K562 (cell line): ENCODE results near the gene SCT. TPM values are rescaled to one million over a fixed set of nuclear protein-coding genes. Genes with fewer than 3 reads are reported as not detected.
A peak's percentile ranks its signal among the peaks of the same experiment; 100 is the strongest.

Experiments used
- ATAC-seq: fragments of 200-7000 bp; cut with Tn5 transposase; 3 replicates; pipeline ENCODE4 v1.9.1; 2020; ENCODE audit warnings: moderate library complexity
- BruUV-seq: library from RNA; stranded (reverse); fragments of 400-500 nt; replicated peaks from 2 replicates; lab custom pipeline; 2021; lab: Mats Ljungman, UMichigan
- CTCF ChIA-PET: fragments of 300-600 bp; formaldehyde crosslinking; extraction: SDS; loops from one replicate; lab custom pipeline; 2021; ENCODE audit warnings: low intra/inter-chr PET ratio; lab: Yijun Ruan, JAX
- POLR2A ChIA-PET: fragments of 300-600, 350-650 bp; sonication (Branson Sonifier 250); formaldehyde crosslinking; extraction: SDS; loops from one replicate; lab custom pipeline; 2021; ENCODE audit warnings: antibody characterized with exemption, inconsistent platforms; lab: Yijun Ruan, JAX
- DNase-seq, 4 experiments: peaks; one replicate each; pipeline versions ENCODE4 v3.0.0 to v3.0.0-alpha.2; 2011 to 2018; ENCODE audit warnings: low spot score in 3 of 4, mixed read lengths in 3 of 4; ENCODE audit errors: extremely low read depth in 1 of 4
- FAIRE-seq: peaks from 2 replicates; lab custom pipeline; 2011; peaks lifted over from hg19 to GRCh38; lab: Jason Lieb, UNC
- H2AFZ ChIP-seq: 2 replicates; pipeline ENCODE4 v1.6.0; 2011; ENCODE audit warnings: low read depth, low read length, control low read depth, inconsistent platforms
- H3K27ac ChIP-seq: fragments of 200-600 bp; 3 replicates; pipeline ENCODE4 v1.8.0; 2011; ENCODE audit warnings: low read depth, mild to moderate bottlenecking, control low read depth, inconsistent platforms, low read length, moderate library complexity, mixed read lengths; ENCODE audit errors: extremely low read depth
- H3K27me3 ChIP-seq, 2 experiments: fragments of 300-600 bp in 1 of 2; 2 replicates in 1 of 2; 3 replicates in 1 of 2; pipeline versions ENCODE4 v1.6.0 to v1.8.0; 2011; ENCODE audit warnings: inconsistent platforms in 2 of 2, low read length in 2 of 2, mild to moderate bottlenecking in 1 of 2, mixed read lengths in 1 of 2, moderate library complexity in 1 of 2; ENCODE audit not compliant: control insufficient read depth in 2 of 2, insufficient read depth in 2 of 2
- H3K36me3 ChIP-seq: fragments of 300-600 bp; 3 replicates; pipeline ENCODE4 v1.8.0; 2011; ENCODE audit warnings: mild to moderate bottlenecking, low read length, inconsistent platforms; ENCODE audit not compliant: control insufficient read depth, insufficient read depth
- H3K4me1 ChIP-seq, 2 experiments: fragments of 200-600 bp in 1 of 2; replicated peaks in 1 of 2; 2 replicates in 1 of 2; 3 replicates in 1 of 2; pipeline versions ENCODE4 v1.5.1 to v1.8.0; 2011; ENCODE audit warnings: inconsistent platforms in 2 of 2, low read length in 2 of 2, mild to moderate bottlenecking in 1 of 2, mixed read lengths in 1 of 2, moderate library complexity in 1 of 2; ENCODE audit not compliant: control insufficient read depth in 2 of 2, insufficient read depth in 2 of 2
- H3K4me2 ChIP-seq: 2 replicates; pipeline ENCODE4 v1.6.1; 2011; ENCODE audit warnings: low read length, control low read depth, inconsistent platforms, mixed read lengths; ENCODE audit not compliant: insufficient read depth
- H3K4me3 ChIP-seq: fragments of 200-600 bp; sonication (generic), shearing (Covaris generic); 2 replicates; pipeline ENCODE4 v1.5.1; 2016; ENCODE audit warnings: control low read depth, inconsistent platforms
- H3K79me2 ChIP-seq: fragments of 200-600 bp; 3 replicates; pipeline ENCODE4 v1.8.0; 2011; ENCODE audit warnings: low read length, inconsistent platforms; ENCODE audit not compliant: control insufficient read depth, insufficient read depth
- H3K9ac ChIP-seq, 2 experiments: 2 replicates each; pipeline versions ENCODE4 v1.6.0 to v1.6.1; 2011; ENCODE audit warnings: low read depth in 2 of 2, low read length in 2 of 2, control low read depth in 1 of 2, inconsistent platforms in 1 of 2, mild to moderate bottlenecking in 1 of 2, mixed read lengths in 1 of 2; ENCODE audit not compliant: insufficient read depth in 1 of 2
- H3K9me1 ChIP-seq: one replicate; pipeline ENCODE4 v1.6.0; 2011; ENCODE audit warnings: inconsistent platforms, mild to moderate bottlenecking, low read length, moderate library complexity; ENCODE audit not compliant: control insufficient read depth, insufficient read depth
- H3K9me3 ChIP-seq: replicated peaks from 2 replicates; pipeline ENCODE4 v1.5.1; 2011; ENCODE audit warnings: low read depth, low read length, inconsistent platforms; ENCODE audit not compliant: control insufficient read depth, insufficient read depth
- H4K20me1 ChIP-seq: replicated peaks from 2 replicates; pipeline ENCODE4 v1.6.1; 2011; ENCODE audit warnings: low read length, inconsistent platforms, mixed read lengths; ENCODE audit not compliant: control insufficient read depth, insufficient read depth
- PHTF2 ChIP-seq: fragments of 250-450 bp; sonication (Bioruptor Pico); IDR thresholded peaks from 2 replicates; pipeline ENCODE4 v1.5.0; 2021; ENCODE audit warnings: mild to moderate bottlenecking
- POLR2G ChIP-seq: fragments of 200-400 bp; formaldehyde crosslinking; IDR thresholded peaks from 2 replicates; pipeline ENCODE4 v1.6.1; 2017; ENCODE audit warnings: low read depth, mild to moderate bottlenecking, antibody characterized with exemption, low read length, moderate library complexity
- WGBS: fragments of 100-300 bp; shearing (Covaris generic); methylation state at CpG from one replicate; pipeline ENCODE4 v1.1.6; 2016; ENCODE audit warnings: low coverage, mixed read lengths; ENCODE audit not compliant: insufficient coverage; ENCODE audit errors: missing lambda C conversion rate; 5-methylcytosine and 5-hydroxymethylcytosine counted together
- in situ Hi-C: fragments of 300-500 bp; cut with MboI; formaldehyde crosslinking; loops from 4 replicates; pipeline ENCODE4 v1.15.0; 2018; ENCODE audit warnings: inconsistent platforms, mixed read lengths
- intact Hi-C: fragments of 100-400 bp; cut with micrococcal nuclease; formaldehyde crosslinking; loops from 2 replicates; pipeline ENCODE4 v1.14.2; 2022
- polyA plus RNA-seq, 8 experiments: library from polyadenylated mRNA; depleted of rRNA in 4 of 8; stranded (reverse) in 5 of 8; unstranded in 3 of 8; fragments of >200 nt; fragmentation: Nextera tagmentation in 2 of 8; fragmentation: Illumina TruSeq in 1 of 8; extraction: Ambion mirVana in 2 of 8; extraction: Trizol in 1 of 8; gene quantifications; 2 replicates each; pipeline versions ENCODE4 v1.2.1 to v1.2.3, GENCODE V29; 2011 to 2014; ENCODE audit warnings: inconsistent platforms in 1 of 8, missing spikeins in 1 of 8
- total RNA-seq, 7 experiments: library from RNA; depleted of rRNA in 6 of 7; stranded (reverse); fragments of >200 nt in 6 of 7; fragmentation: Illumina TruSeq in 2 of 7; extraction: Trizol in 2 of 7; gene quantifications; 2 replicates each; pipeline versions ENCODE4 v1.2.1 to v1.2.3, GENCODE V29; 2011 to 2021; ENCODE audit warnings: low replicate concordance in 1 of 7
- TF ChIP-seq, protein P1 (sequence below), 2 experiments: IDR thresholded peaks; 2 replicates each; pipeline ENCODE4 v1.6.1; 2011; ENCODE audit warnings: borderline replicate concordance in 1 of 2, control low read depth in 1 of 2, low read depth in 1 of 2, low read length in 1 of 2, mild to moderate bottlenecking in 1 of 2, mixed read lengths in 1 of 2, moderate library complexity in 1 of 2; ENCODE audit not compliant: insufficient read depth in 1 of 2, insufficient read length in 1 of 2, poor library complexity in 1 of 2, severe bottlenecking in 1 of 2; ENCODE audit errors: extremely low read depth in 1 of 2
- TF ChIP-seq, protein P2 (sequence below): fragments of 450-650 bp; formaldehyde crosslinking; IDR thresholded peaks from 2 replicates; pipeline ENCODE4 v1.4.0; 2022; ENCODE audit warnings: missing genetic modification characterization

SCT gene
- total and polyA plus RNA-seq, 9 of the 15 experiments (the other 6 are each of a cell fraction or from before 2014, with no cell fraction given): not detected

DNA sequence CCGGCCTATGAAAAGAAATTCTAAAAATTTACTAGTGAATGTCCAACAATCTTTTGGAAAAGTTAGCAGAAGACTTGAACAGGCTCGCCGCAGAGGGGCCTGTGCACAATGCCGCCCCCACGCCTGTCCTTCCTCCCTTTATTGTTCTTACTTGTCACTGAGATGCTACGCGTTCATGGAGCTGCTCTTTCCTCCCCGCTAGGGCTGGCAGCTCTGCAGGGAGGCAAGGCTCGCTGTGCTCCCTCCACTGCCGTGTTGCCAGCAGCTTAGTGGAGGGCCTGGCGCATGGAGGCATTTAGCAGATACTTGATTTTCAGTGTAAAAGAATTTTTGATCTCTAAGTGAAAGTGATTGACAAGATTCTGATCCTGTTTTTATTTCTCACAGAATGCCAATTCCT, 36.0 kb downstream of the SCT start:
- ChIA-PET POLR2A (interaction anchor here (1.1 to 1.2 kb wide), 2 partner anchors 10 to 13 kb away, joined by 4 to 6 read pairs; no protein-coding TSS in a partner anchor), CTCF (no interaction called here)
- no peak overlapping the region for H2AFZ ChIP-seq
- DNase-seq: no peak
- H3K4me2 ChIP-seq: no peak overlapping the region
- TF ChIP-seq POLR2G (0 out of 2 replicates have a peak, but pooled peaks have one; percentile 20), PHTF2 (CRISPR knock-in tag) (no peak)
- TF ChIP-seq, protein P1, sequence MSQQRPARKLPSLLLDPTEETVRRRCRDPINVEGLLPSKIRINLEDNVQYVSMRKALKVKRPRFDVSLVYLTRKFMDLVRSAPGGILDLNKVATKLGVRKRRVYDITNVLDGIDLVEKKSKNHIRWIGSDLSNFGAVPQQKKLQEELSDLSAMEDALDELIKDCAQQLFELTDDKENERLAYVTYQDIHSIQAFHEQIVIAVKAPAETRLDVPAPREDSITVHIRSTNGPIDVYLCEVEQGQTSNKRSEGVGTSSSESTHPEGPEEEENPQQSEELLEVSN (IDR thresholded peaks at IDR 0.05; ENCODE audit: borderline replicate concordance in 1 of 2, extremely low read depth in 1 of 2, insufficient read depth in 1 of 2, insufficient read length in 1 of 2, low read depth in 1 of 2, low read length in 1 of 2, poor library complexity in 1 of 2, severe bottlenecking in 1 of 2): no peak
- H3K27me3 ChIP-seq: no peaks in the 10 kb centered on the region
- no peak for FAIRE-seq
- no peak overlapping the region for H3K9ac ChIP-seq
- H3K9me1 ChIP-seq: no peaks in the 10 kb centered on the region
- peaks cover 3 to 30% of the 10 kb centered on the region in 2 experiments; a peak in 4 of 5 replicates for H3K4me1 ChIP-seq
- no peak overlapping the region for H3K27ac ChIP-seq
- 85% methylated on average over 11 of the region's 11 CpGs for WGBS
- no peak overlapping the region for H3K4me3 ChIP-seq
- intact Hi-C loops (no loop called here), in situ Hi-C loops (no loop called here)
- BruUV-seq: no TSS peak
- no peaks in the 10 kb centered on the region; the same call in 1 of the 2 replicates for H4K20me1 ChIP-seq
- ATAC-seq: no peak
- H3K79me2 ChIP-seq: peaks cover 23% of the 10 kb centered on the region
- H3K36me3 ChIP-seq: peaks cover 97% of the 10 kb centered on the region
- no peaks in the 10 kb centered on the region for H3K9me3 ChIP-seq

DNA sequence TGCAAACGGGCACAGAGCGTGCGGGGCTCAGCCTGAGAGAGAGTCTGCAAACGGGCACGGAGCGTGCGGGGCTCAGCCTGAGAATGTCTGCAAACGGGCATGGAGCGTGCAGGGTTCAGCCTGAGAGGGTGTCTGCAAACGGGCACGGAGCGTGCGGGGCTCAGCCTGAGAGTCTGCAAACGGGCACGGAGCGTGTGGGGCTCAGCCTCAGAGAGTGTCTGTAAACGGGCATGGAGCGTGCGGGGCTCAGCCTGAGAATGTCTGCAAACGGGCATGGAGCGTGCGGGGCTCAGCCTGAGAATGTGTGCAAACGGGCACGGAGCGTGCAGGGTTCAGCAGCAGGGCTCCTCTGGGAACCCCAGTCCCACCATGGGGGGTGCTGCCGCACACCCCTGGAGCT, 37.2 kb downstream of the SCT start:
- 96% methylated on average over 26 of the region's 26 CpGs for WGBS
- Histone ChIP-seq H3K36me3 (peaks cover 91% of the 10 kb centered on the region), H3K27ac (no peak overlapping the region), H3K9me3 (no peaks in the 10 kb centered on the region), H3K9me1 (no peaks in the 10 kb centered on the region), H4K20me1 (no peaks in the 10 kb centered on the region; the same call in 1 of the 2 replicates), H2AFZ (no peak overlapping the region), H3K4me2 (no peak overlapping the region), H3K4me1 (peaks cover 3 to 25% of the 10 kb centered on the region in 2 experiments; a peak in 4 of 5 replicates), H3K79me2 (peaks cover 28% of the 10 kb centered on the region), H3K9ac (peak overlapping the region in 1 of 2 experiments; percentile 7; a peak in 1 of 4 replicates), H3K4me3 (no peak overlapping the region), H3K27me3 (no peaks in the 10 kb centered on the region)
- intact Hi-C loops (no loop called here), in situ Hi-C loops (no loop called here)
- peak; percentile 54 for TF ChIP-seq POLR2G
- TF ChIP-seq, protein P2, sequence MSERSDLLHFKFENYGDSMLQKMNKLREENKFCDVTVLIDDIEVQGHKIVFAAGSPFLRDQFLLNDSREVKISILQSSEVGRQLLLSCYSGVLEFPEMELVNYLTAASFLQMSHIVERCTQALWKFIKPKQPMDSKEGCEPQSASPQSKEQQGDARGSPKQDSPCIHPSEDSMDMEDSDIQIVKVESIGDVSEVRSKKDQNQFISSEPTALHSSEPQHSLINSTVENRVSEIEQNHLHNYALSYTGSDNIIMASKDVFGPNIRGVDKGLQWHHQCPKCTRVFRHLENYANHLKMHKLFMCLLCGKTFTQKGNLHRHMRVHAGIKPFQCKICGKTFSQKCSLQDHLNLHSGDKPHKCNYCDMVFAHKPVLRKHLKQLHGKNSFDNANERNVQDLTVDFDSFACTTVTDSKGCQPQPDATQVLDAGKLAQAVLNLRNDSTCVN (CRISPR knock-in tag): no peak
- CTCF ChIA-PET: no interaction called here
- no peak for DNase-seq
- BruUV-seq: no TSS peak
- FAIRE-seq: no peak
- POLR2A ChIA-PET: no interaction called here
- no peak for ATAC-seq
